HepG2 (cell line): ENCODE data around the gene MIF4GD. TPM values are rescaled to one million over a fixed set of nuclear protein-coding genes. Genes with fewer than 3 reads are reported as not detected.
A peak's percentile ranks its signal among the peaks of the same experiment; 100 is the strongest.

Experiments
- ATF7-NPFF ChIP-seq: sonication (generic); formaldehyde crosslinking; IDR thresholded peaks from 2 replicates; pipeline ENCODE4 v1.8.1; 2023; ENCODE audit warnings: mild to moderate bottlenecking, low read depth, missing genetic modification reagents, moderate library complexity
- JUN ChIP-seq: sonication (generic); formaldehyde crosslinking; IDR thresholded peaks from 2 replicates; pipeline ENCODE4 v1.4.0; 2020; ENCODE audit warnings: mild to moderate bottlenecking, missing genetic modification reagents
- KDM5B ChIP-seq: sonication (generic); formaldehyde crosslinking; IDR thresholded peaks from 2 replicates; pipeline ENCODE4 v1.4.0; 2020; ENCODE audit warnings: missing genetic modification reagents, mild to moderate bottlenecking, borderline replicate concordance
- MAZ ChIP-seq, 2 experiments: sonication (generic) in 1 of 2; formaldehyde crosslinking in 1 of 2; IDR thresholded peaks; 2 replicates each; pipeline versions ENCODE4 v1.5.0 to v1.6.1; 2012 to 2020; ENCODE audit warnings: low read depth in 2 of 2, mild to moderate bottlenecking in 2 of 2, borderline replicate concordance in 1 of 2, improper control_type of control experiment in 1 of 2, low read length in 1 of 2, missing genetic modification reagents in 1 of 2, moderate library complexity in 1 of 2
- MIER2 ChIP-seq: IDR thresholded peaks from 2 replicates; pipeline ENCODE4 v1.6.1; 2016; ENCODE audit warnings: missing biosample characterization, missing genetic modification reagents
- POLR2G ChIP-seq: fragments of 200-400 bp; formaldehyde crosslinking; IDR thresholded peaks from 2 replicates; pipeline ENCODE4 v1.6.1; 2018; ENCODE audit warnings: mild to moderate bottlenecking, low read depth, low read length, moderate library complexity
- RAD51 ChIP-seq: fragments of 450-650 bp; IDR thresholded peaks from 2 replicates; pipeline ENCODE4 v1.6.1; 2016; ENCODE audit warnings: borderline replicate concordance
- ZNF17 ChIP-seq: sonication (generic); formaldehyde crosslinking; IDR thresholded peaks from 2 replicates; pipeline ENCODE4 v1.5.0; 2020; ENCODE audit warnings: mild to moderate bottlenecking, missing genetic modification reagents
- ZNF331 ChIP-seq: sonication (generic); formaldehyde crosslinking; IDR thresholded peaks from 2 replicates; pipeline ENCODE4 v1.4.0; 2020; ENCODE audit warnings: missing genetic modification reagents
- ZNF333 ChIP-seq: sonication (generic); formaldehyde crosslinking; IDR thresholded peaks from 2 replicates; pipeline ENCODE4 v1.4.0; 2020; ENCODE audit warnings: mild to moderate bottlenecking, missing genetic modification reagents, borderline replicate concordance
- ZNF33B ChIP-seq: sonication (generic); formaldehyde crosslinking; IDR thresholded peaks from 2 replicates; pipeline ENCODE4 v1.5.1; 2020; ENCODE audit warnings: mild to moderate bottlenecking, missing genetic modification reagents
- ZNF350 ChIP-seq: sonication (generic); formaldehyde crosslinking; IDR thresholded peaks from 2 replicates; pipeline ENCODE4 v1.4.0; 2020; ENCODE audit warnings: mild to moderate bottlenecking, low read depth, missing genetic modification reagents, borderline replicate concordance
- polyA plus RNA-seq, 8 experiments: library from polyadenylated mRNA; depleted of rRNA in 3 of 8; stranded (reverse) in 7 of 8; unstranded in 1 of 8; fragments of >200 nt; fragmentation: Illumina TruSeq in 4 of 8; extraction: Trizol in 4 of 8; gene quantifications; 2 replicates each; pipeline versions ENCODE4 v1.2.1 to v1.2.3, GENCODE V29; 2011 to 2016; ENCODE audit warnings: low read depth in 4 of 8, missing spikeins in 1 of 8, mixed read lengths in 1 of 8; ENCODE audit not compliant: insufficient read depth in 1 of 8
- total RNA-seq, 5 experiments: library from RNA; depleted of rRNA; stranded (reverse); fragments of >200 nt; fragmentation: Illumina TruSeq; extraction: Trizol; gene quantifications; 2 replicates each; pipeline ENCODE4 v1.2.3, GENCODE V29; 2016; ENCODE audit warnings: low read depth in 1 of 5
- TF ChIP-seq, protein P1 (sequence below): sonication (generic); formaldehyde crosslinking; IDR thresholded peaks from 2 replicates; pipeline ENCODE4 v1.8.1; 2023; ENCODE audit warnings: mild to moderate bottlenecking, inconsistent platforms, moderate library complexity, missing genetic modification reagents, borderline replicate concordance
- TF ChIP-seq, protein P2 (sequence below): sonication (generic); formaldehyde crosslinking; IDR thresholded peaks from 2 replicates; pipeline ENCODE4 v1.8.0; 2022; ENCODE audit warnings: missing genetic modification reagents, mild to moderate bottlenecking, inconsistent platforms, borderline replicate concordance
- TF ChIP-seq, protein P3 (sequence below): sonication (generic); formaldehyde crosslinking; IDR thresholded peaks from 2 replicates; pipeline ENCODE4 v1.5.0; 2020; ENCODE audit warnings: missing genetic modification reagents, mild to moderate bottlenecking, borderline replicate concordance
- TF ChIP-seq, protein P4 (sequence below): sonication (generic); formaldehyde crosslinking; IDR thresholded peaks from 2 replicates; pipeline ENCODE4 v1.4.0; 2020; ENCODE audit warnings: mild to moderate bottlenecking, missing genetic modification reagents, borderline replicate concordance

MIF4GD gene
- total and polyA plus RNA-seq, 2 of the 13 experiments (the other 11 are each of a cell fraction or from before 2014, with no cell fraction given) = 14.0 to 28.0 TPM

DNA sequence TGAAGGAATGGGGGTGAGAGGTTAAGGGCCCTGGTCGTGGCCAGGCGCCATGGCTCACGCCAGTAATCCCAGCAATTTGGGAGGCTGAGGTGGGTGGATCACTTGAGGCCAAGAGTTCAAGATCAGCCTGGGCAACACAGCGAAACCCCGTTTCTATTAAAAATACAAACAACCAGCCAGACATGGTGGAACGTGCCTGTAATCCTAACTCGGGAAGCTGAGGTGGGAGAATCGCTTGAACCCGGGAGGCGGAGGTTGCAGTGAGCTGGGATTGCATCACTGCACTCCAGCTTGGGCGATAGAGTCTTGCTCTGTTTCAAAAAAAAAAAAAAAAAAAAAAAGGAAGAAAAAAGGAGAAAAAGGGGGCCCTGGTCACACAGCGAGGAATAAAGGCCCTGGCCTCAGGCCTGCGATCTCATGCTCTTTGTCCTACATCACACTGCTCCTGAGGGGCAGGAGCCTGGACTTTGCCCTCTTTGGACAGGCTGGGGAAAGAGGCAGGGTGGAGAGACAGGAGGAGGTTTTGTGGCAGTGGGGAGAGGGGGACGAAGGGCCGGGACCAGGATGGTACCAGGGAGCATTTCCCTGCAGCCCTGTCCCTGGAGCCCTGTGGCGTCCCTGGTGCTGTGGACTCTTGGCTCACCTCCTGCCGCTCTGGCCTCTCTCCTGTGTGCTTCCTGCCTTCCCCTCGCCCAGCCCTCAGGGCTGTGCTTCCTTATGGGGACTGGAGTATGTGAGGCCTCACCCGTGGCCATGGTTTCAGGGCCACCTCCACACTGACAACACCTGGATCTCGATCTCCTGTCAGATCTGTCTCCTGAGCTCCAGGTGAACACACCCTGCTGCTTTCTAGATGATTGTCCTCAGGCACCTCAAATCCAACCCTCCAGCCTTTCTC lies 38.0 kb upstream of the MIF4GD start (continued):
- TF ChIP-seq, protein P1, sequence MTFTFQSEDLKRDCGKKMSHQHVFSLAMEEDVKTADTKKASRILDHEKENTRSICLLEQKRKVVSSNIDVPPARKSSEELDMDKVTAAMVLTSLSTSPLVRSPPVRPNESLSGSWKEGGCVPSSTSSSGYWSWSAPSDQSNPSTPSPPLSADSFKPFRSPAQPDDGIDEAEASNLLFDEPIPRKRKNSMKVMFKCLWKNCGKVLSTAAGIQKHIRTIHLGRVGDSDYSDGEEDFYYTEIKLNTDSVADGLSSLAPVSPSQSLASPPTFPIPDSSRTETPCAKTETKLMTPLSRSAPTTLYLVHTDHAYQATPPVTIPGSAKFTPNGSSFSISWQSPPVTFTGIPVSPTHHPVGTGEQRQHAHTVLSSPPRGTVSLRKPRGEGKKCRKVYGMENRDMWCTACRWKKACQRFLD = 0 out of 2 replicates have a peak, but pooled peaks have one; percentile 1
- TF ChIP-seq, protein P2, sequence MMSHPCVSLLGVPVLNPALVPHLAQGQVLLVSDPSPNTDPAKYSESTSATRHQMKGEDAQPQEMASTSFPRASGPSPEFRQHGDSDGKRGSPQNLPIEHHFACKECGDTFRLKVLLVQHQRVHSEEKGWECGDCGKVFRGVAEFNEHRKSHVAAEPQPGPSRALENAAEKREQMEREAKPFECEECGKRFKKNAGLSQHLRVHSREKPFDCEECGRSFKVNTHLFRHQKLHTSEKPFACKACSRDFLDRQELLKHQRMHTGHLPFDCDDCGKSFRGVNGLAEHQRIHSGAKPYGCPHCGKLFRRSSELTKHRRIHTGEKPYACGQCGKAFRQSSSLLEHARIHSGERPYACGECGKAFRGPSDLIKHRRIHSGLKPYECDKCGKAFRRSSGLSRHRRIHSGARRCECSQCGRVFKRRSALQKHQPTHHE (CRISPR knock-in tag) = 0 out of 2 replicates have a peak, but pooled peaks have one; percentile 16
- peak; percentile 97 for TF ChIP-seq POLR2G
- TF ChIP-seq KDM5B = peak; percentile 67; the same call in 1 of the 2 replicates
- peak; percentile 76 for TF ChIP-seq JUN (CRISPR knock-in tag)
- no peak for TF ChIP-seq ZNF33B (CRISPR knock-in tag)
- TF ChIP-seq ATF7-NPFF (CRISPR knock-in tag) = peak; percentile 14; the same call in 1 of the 2 replicates
- TF ChIP-seq ZNF331 (CRISPR knock-in tag) = peak; percentile 84
- TF ChIP-seq MIER2 (CRISPR knock-in tag) = 0 out of 2 replicates have a peak, but pooled peaks have one; percentile 56
- TF ChIP-seq, protein P3, sequence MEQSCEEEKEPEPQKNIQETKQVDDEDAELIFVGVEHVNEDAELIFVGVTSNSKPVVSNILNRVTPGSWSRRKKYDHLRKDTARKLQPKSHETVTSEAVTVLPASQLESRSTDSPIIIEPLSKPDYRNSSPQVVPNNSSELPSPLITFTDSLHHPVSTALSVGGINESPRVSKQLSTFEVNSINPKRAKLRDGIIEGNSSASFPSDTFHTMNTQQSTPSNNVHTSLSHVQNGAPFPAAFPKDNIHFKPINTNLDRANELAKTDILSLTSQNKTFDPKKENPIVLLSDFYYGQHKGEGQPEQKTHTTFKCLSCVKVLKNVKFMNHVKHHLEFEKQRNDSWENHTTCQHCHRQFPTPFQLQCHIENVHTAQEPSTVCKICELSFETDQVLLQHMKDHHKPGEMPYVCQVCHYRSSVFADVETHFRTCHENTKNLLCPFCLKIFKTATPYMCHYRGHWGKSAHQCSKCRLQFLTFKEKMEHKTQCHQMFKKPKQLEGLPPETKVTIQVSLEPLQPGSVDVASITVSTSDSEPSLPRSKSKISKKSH (CRISPR knock-in tag) = peak; percentile 66; the same call in 1 of the 2 replicates
- peak; percentile 82 for TF ChIP-seq ZNF350 (CRISPR knock-in tag)
- no peak for TF ChIP-seq RAD51
- TF ChIP-seq, protein P4, sequence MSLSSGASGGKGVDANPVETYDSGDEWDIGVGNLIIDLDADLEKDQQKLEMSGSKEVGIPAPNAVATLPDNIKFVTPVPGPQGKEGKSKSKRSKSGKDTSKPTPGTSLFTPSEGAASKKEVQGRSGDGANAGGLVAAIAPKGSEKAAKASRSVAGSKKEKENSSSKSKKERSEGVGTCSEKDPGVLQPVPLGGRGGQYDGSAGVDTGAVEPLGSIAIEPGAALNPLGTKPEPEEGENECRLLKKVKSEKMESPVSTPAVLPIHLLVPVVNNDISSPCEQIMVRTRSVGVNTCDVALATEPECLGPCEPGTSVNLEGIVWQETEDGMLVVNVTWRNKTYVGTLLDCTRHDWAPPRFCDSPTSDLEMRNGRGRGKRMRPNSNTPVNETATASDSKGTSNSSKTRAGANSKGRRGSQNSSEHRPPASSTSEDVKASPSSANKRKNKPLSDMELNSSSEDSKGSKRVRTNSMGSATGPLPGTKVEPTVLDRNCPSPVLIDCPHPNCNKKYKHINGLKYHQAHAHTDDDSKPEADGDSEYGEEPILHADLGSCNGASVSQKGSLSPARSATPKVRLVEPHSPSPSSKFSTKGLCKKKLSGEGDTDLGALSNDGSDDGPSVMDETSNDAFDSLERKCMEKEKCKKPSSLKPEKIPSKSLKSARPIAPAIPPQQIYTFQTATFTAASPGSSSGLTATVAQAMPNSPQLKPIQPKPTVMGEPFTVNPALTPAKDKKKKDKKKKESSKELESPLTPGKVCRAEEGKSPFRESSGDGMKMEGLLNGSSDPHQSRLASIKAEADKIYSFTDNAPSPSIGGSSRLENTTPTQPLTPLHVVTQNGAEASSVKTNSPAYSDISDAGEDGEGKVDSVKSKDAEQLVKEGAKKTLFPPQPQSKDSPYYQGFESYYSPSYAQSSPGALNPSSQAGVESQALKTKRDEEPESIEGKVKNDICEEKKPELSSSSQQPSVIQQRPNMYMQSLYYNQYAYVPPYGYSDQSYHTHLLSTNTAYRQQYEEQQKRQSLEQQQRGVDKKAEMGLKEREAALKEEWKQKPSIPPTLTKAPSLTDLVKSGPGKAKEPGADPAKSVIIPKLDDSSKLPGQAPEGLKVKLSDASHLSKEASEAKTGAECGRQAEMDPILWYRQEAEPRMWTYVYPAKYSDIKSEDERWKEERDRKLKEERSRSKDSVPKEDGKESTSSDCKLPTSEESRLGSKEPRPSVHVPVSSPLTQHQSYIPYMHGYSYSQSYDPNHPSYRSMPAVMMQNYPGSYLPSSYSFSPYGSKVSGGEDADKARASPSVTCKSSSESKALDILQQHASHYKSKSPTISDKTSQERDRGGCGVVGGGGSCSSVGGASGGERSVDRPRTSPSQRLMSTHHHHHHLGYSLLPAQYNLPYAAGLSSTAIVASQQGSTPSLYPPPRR = peak; percentile 85
- no peak for TF ChIP-seq MAZ (IDR thresholded peaks at IDR 0.05; ENCODE audit: borderline replicate concordance, low read depth, low read length)
- peak; percentile 72 for TF ChIP-seq MAZ (CRISPR knock-in tag; IDR thresholded peaks at IDR 0.05; ENCODE audit: low read depth)
- peak; percentile 70; the same call in 1 of the 2 replicates for TF ChIP-seq ZNF17 (CRISPR knock-in tag)
- no peak for TF ChIP-seq ZNF333 (CRISPR knock-in tag)
